ENCODE results near the gene C2CD2.

GRCh38 chr21:41983229-41983628, 29.4 kb upstream of the C2CD2 start:
- TF ChIP-seq POLR2A (IDR thresholded peaks at IDR 0.05) (no peak), CTCF (IDR thresholded peaks at IDR 0.05) (no peak), EP300 (IDR thresholded peaks at IDR 0.05) (no peak)
